ENCODE data around the gene CPB2.

Gene CPB2

GRCh38 chr13:46097015-46097414, 7.8 kb downstream of the CPB2 start:
- no peak for DNase-seq (ENCODE audit: extremely low read depth, low read depth)
- TF ChIP-seq, protein P1, sequence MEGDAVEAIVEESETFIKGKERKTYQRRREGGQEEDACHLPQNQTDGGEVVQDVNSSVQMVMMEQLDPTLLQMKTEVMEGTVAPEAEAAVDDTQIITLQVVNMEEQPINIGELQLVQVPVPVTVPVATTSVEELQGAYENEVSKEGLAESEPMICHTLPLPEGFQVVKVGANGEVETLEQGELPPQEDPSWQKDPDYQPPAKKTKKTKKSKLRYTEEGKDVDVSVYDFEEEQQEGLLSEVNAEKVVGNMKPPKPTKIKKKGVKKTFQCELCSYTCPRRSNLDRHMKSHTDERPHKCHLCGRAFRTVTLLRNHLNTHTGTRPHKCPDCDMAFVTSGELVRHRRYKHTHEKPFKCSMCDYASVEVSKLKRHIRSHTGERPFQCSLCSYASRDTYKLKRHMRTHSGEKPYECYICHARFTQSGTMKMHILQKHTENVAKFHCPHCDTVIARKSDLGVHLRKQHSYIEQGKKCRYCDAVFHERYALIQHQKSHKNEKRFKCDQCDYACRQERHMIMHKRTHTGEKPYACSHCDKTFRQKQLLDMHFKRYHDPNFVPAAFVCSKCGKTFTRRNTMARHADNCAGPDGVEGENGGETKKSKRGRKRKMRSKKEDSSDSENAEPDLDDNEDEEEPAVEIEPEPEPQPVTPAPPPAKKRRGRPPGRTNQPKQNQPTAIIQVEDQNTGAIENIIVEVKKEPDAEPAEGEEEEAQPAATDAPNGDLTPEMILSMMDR (IDR thresholded peaks at IDR 0.05; ENCODE audit: low read depth, low read length): no peak

- DNase-seq (ENCODE audit: extremely low read depth, low read depth): no peak
- TF ChIP-seq, protein P1 (IDR thresholded peaks at IDR 0.05; ENCODE audit: low read depth, low read length): no peak
Measured at GRCh38 chr13:46094478-46094877, 10.4 kb downstream of the CPB2 start.

DNA sequence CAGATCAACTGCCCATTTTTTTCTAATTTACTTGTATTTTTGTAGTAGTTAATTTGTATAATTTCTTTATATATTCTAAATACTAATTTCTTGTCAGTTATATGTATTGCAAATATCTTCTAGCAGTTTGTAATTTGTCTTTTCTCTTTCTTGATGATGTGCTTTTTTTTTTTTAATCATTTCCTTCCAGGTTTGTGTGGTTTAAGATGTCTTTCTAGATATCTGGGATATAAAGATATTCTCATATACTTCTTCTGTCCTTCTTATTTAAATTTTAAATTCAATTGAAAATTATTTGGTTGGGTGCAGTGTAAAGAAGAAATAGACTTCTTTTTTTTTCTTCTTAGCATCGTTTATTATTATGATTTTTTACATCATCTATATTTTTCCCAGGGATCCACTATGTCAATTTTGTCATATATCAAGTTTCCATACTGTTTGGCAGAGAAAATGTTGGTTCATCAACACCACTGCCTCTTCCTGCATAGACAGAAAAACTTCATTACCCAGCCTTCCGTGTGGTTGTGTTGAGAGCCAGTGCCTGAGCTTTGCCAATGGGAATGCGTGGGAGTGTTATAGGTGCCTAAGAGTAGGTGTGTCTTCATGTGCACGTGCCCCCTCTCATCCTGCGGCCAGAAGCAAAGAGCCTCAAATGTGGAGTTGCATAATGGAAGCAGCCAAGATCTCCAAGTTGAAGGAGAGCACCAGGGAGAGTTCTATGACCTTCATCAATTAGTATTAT, 15.8 kb downstream of the CPB2 start:
- TF ChIP-seq, protein P1 (IDR thresholded peaks at IDR 0.05; ENCODE audit: low read depth, low read length): no peak
- DNase-seq (ENCODE audit: extremely low read depth, low read depth): no peak

DNA sequence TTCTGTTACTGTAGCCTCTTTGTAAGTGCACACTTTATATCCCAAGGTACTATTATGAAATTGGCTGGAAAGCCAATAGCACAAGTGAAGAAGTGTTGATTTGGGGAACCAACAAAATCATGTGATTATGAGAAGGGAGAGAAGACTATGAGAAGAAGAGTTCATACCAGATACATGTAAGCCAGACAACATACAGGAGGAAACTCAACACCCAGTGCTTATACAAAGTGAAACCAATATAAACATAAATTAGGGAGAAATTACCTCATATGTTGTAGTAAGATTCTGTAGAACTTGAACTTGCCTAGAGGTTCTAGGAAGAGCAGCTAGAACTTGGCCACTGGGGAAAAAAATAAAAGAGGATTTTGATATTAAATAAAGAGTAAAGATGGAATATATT, 17.4 kb downstream of the CPB2 start:
- TF ChIP-seq, protein P1 (IDR thresholded peaks at IDR 0.05; ENCODE audit: low read depth, low read length): no peak
- no peak for DNase-seq (ENCODE audit: extremely low read depth, low read depth)

DNA sequence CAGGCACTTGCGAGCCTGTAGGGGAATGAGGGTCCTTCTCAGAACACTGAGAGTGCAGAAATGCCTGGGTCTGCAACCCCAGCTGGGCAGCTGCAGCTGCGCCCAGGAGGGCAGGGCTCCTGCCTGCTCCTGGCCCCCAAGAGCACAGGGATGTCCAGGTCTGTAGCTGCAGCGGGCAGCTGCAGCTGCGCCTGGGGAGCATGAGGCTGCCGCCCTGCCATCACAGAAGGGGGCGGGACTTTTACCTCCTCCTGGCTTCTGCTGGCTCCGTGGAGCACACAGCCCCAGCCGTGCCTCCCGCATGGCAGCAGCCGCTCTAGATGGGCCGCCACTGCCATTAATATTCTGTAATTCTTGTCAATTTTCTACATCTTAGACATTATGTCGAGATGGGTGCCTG, 17.8 kb downstream of the CPB2 start:
- no peak for DNase-seq (ENCODE audit: extremely low read depth, low read depth)
- TF ChIP-seq, protein P1 (IDR thresholded peaks at IDR 0.05; ENCODE audit: low read depth, low read length): no peak

DNA sequence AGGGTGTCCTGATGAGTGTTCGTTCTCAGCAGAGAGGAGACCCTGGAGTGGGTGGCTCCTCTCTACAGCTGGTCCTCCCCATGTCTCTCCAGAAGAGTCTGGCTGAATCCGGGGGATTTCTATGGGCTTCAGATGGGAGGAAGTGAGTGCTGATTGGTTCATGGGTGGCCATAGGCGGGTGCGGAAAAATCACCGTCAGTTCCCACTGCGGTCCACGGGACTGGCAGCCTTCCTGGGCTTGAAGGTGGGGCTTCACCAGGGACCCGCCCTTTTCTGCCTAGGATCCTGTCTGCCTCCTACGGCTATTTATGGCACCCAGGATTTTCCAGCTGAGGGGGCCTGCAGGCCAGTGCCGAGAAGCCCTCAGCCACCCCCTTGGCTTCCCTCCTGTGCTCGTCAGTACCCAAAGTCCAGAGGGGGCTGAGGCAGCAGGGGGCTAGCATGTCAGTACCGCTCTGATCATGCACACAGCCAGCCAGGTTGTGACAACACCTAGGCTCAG, 18.4 kb downstream of the CPB2 start:
- TF ChIP-seq, protein P1 (IDR thresholded peaks at IDR 0.05; ENCODE audit: low read depth, low read length): no peak
- no peak for DNase-seq (ENCODE audit: extremely low read depth, low read depth)

DNA sequence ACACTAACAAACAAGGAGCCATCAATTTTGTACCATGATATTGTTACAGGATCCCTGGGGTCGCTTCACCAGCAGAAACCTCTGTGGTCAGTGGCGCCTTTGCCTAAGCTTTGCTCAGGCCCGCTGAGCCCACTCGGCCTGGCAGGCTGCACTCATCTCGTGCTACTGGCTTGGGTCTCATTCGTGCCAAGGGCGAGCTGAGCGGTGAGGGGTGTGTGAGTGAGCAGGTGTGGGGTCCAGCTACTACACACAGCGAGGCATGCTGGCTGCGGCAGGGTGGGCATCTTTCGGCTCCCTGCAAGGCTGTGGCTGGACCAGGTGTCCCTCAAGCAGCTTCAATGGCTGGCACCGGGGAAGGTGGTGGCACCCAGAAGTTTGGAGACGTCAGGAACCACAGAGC, 19.1 kb downstream of the CPB2 start:
- TF ChIP-seq, protein P1 (IDR thresholded peaks at IDR 0.05; ENCODE audit: low read depth, low read length): no peak
- DNase-seq (ENCODE audit: extremely low read depth, low read depth): no peak

All from AG09319 (cell line).